Activated T-helper 1 cell treated with anti-CD3 and anti-CD28 coated beads, Interleukin-12 subunit alpha, Interleukin-12 subunit beta, Interleukin-2, Interleukin-4 antibody, amounts not matched to agents 30 ng/mL and 10 ng/mL and 1 ng/mL, durations not matched to agents 14 hours and 24 hours and 36 hours (primary cell): Measurements from ENCODE around the gene LRRC8A. TPM values are rescaled to one million over a fixed set of nuclear protein-coding genes. Genes with fewer than 3 reads are reported as not detected.
"Not testable (repeated sequence)": the region's sequence is repeated elsewhere in the genome, so short reads cannot be mapped to it uniquely, and the experiment has no call there.

Source experiments
- DNase-seq: peaks from one replicate; pipeline ENCODE4 v3.0.0; 2021; ENCODE audit warnings: low spot score
- H3K27ac Mint-ChIP-seq: one replicate; pipeline ENCODE4 v1.8.0; 2021; ENCODE audit warnings: mild to moderate bottlenecking, mixed read lengths
- H3K27me3 Mint-ChIP-seq: one replicate; pipeline ENCODE4 v1.8.0; 2022; ENCODE audit warnings: mild to moderate bottlenecking, moderate library complexity, mixed read lengths; ENCODE audit not compliant: insufficient read depth
- H3K36me3 Mint-ChIP-seq: one replicate; pipeline ENCODE4 v1.8.0; 2021; ENCODE audit warnings: low read depth, mixed read lengths
- H3K4me1 Mint-ChIP-seq: one replicate; pipeline ENCODE4 v1.8.0; 2021; ENCODE audit warnings: low read depth, mixed read lengths
- H3K4me3 Mint-ChIP-seq: one replicate; pipeline ENCODE4 v1.8.0; 2021; ENCODE audit warnings: mild to moderate bottlenecking, moderate library complexity, mixed read lengths
- H3K9me3 Mint-ChIP-seq: one replicate; pipeline ENCODE4 v1.8.0; 2021; ENCODE audit warnings: mixed read lengths
- intact Hi-C: fragments of 100-400 bp; cut with micrococcal nuclease; formaldehyde crosslinking; loops from one replicate; pipeline ENCODE4 v1.15.1; 2024
- total RNA-seq: library from RNA; stranded (reverse); gene quantifications from 2 replicates; pipeline ENCODE4 v1.2.3, GENCODE V29; 2022

The LRRC8A gene
- total RNA-seq, result 30.1 and 32.9 TPM in 2 replicates

- Mint-ChIP-seq H3K27ac (peak within 1 kb of the TSS; percentile 97), H3K4me1 (peaks cover 53% of the 10 kb centered on the region), H3K36me3 (peaks cover 24% of the 10 kb centered on the region), H3K9me3 (no peaks in the 10 kb centered on the region), H3K27me3 (peaks cover 2% of the 10 kb centered on the region), H3K4me3 (peak within 1 kb of the TSS; percentile 96)
- intact Hi-C loops, result loop anchor here (1.0 to 5.0 kb wide), 17 partner anchors 19 to 945 kb away; partner anchors contain the start of genes COQ4, DOLK, DOLPP1 and DPM2
- peak; percentile 99 for DNase-seq
Measured at GRCh38 chr9:128881884-128882676, at the start of gene LRRC8A, which contains the start of gene KYAT1. Gene LRRC8A (plus strand): TSS chr9:128882133. CDS start chr9:128907165, 25,032 bp downstream. Gene KYAT1 (minus strand): TSS chr9:128881950. CDS start chr9:128845405, 36,545 bp downstream.

DNA sequence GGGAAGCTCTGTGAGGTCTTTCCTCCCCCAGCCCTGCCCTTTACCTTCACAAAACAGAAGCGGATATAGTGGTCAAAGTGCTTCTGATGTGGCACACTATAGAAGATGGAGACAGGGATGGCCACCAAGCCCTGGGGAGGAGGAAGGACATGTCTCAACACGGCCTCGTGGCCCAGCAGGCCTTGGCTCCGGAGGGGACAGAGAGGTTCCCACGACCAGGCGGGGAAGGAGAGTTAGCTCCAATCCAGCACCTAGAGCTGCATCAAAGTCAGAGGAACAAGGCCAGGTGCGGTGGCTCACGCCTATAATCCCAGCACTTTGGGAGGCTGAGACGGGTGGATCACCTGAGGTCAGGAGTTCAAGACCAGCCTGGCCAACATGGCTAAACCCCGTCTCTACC lies 48.2 kb upstream of the LRRC8A start:
- intact Hi-C loops, result no loop called here
- no peaks in the 10 kb centered on the region for H3K27me3 Mint-ChIP-seq
- peaks cover 5% of the 10 kb centered on the region for H3K4me1 Mint-ChIP-seq
- H3K36me3 Mint-ChIP-seq, result peaks cover 7% of the 10 kb centered on the region
- no peaks in the 10 kb centered on the region for H3K9me3 Mint-ChIP-seq
- H3K4me3 Mint-ChIP-seq, result no peak overlapping the region
- no peak for DNase-seq
- no peak overlapping the region for H3K27ac Mint-ChIP-seq

DNA sequence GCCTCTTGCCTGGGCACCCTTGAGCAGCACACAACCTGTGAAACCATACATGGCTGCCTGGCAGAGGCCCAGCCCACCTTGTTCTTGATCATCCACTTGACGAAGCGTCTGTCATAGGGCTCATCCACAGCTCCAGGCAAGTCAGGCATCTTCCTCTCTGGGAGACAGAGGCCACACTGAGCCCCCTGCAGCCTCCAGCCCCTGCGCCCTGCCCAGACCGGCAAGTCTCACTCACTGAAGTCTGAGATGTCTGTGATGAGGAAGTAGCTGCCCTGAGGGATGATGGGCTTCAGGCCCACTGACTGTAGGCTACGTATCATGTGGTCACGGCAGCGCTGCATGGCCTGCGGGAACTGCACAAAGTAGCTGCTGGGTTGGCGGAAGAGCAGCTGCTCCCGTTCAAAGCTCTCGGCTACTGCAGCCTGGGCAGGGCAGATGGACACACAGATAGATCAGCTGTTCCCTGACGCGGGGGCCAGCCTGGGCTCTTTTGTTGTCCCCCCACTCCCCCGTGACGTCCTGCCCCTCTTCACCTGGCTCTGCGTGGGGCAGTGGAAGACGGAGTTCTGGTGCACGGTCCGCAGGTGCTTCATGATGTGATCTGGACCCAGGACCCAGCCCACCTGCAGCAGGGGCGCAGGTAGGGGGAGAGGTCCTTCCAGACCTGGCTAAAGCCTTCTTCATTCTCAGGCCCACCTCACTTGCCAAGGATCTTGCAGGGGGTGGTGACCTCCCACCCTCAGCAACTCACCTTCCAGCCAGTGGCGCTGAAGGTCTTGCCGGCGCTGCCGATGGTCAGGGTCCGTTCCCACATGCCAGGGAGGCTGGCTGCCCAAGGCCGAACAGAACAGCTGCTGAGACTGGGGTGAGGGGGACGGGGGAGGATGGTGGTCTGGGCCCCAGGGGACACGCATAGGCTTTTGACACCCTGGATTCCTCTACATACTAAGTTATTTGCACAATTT lies 46.4 kb upstream of the LRRC8A start:
- Mint-ChIP-seq H3K27me3 (no peaks in the 10 kb centered on the region), H3K4me1 (no peaks in the 10 kb centered on the region), H3K27ac (no peak overlapping the region), H3K36me3 (peaks cover 2% of the 10 kb centered on the region), H3K9me3 (no peaks in the 10 kb centered on the region), H3K4me3 (no peak overlapping the region)
- intact Hi-C loops, result no loop called here
- no peak for DNase-seq

GRCh38 chr9:128836509-128837145 lies 45.3 kb upstream of the LRRC8A start:
- H3K27ac Mint-ChIP-seq, result no peak overlapping the region
- no peaks in the 10 kb centered on the region for H3K27me3 Mint-ChIP-seq
- H3K9me3 Mint-ChIP-seq, result no peaks in the 10 kb centered on the region
- peaks cover 2% of the 10 kb centered on the region for H3K36me3 Mint-ChIP-seq
- intact Hi-C loops, result no loop called here
- no peak overlapping the region for H3K4me3 Mint-ChIP-seq
- DNase-seq, result no peak
- no peaks in the 10 kb centered on the region for H3K4me1 Mint-ChIP-seq

- H3K4me1 Mint-ChIP-seq, result no peaks in the 10 kb centered on the region
- intact Hi-C loops, result no loop called here
- no peak overlapping the region for H3K4me3 Mint-ChIP-seq
- no peaks in the 10 kb centered on the region for H3K9me3 Mint-ChIP-seq
- H3K27me3 Mint-ChIP-seq, result no peaks in the 10 kb centered on the region
- DNase-seq, result no peak
- peaks cover 2% of the 10 kb centered on the region for H3K36me3 Mint-ChIP-seq
- no peak overlapping the region for H3K27ac Mint-ChIP-seq
Measured at GRCh38 chr9:128838338-128838737, 43.6 kb upstream of the LRRC8A start.

DNA sequence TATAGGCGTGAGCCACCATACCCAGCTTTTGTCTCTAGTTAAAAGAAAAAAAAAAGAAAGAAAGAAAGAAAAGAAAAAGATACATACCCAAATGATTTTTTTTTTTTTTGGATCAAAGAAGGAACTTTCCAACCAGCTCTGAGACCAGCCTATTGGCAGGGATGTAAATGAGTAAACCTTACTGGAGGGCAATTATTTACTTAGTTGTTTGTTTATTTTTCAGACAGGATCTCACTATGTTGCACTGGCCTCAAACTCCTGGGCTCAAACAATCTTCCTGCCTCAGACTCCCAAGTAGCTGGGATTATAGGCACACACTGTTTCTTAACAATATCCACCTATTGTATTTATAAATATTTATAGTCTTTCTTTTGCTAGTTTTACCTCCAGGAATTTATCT lies 41.4 kb upstream of the LRRC8A start:
- Mint-ChIP-seq H3K4me3 (no peak overlapping the region), H3K36me3 (no peaks in the 10 kb centered on the region), H3K9me3 (no peaks in the 10 kb centered on the region), H3K27ac (no peak overlapping the region), H3K4me1 (no peaks in the 10 kb centered on the region), H3K27me3 (no peaks in the 10 kb centered on the region)
- intact Hi-C loops, result no loop called here
- no peak for DNase-seq

DNA sequence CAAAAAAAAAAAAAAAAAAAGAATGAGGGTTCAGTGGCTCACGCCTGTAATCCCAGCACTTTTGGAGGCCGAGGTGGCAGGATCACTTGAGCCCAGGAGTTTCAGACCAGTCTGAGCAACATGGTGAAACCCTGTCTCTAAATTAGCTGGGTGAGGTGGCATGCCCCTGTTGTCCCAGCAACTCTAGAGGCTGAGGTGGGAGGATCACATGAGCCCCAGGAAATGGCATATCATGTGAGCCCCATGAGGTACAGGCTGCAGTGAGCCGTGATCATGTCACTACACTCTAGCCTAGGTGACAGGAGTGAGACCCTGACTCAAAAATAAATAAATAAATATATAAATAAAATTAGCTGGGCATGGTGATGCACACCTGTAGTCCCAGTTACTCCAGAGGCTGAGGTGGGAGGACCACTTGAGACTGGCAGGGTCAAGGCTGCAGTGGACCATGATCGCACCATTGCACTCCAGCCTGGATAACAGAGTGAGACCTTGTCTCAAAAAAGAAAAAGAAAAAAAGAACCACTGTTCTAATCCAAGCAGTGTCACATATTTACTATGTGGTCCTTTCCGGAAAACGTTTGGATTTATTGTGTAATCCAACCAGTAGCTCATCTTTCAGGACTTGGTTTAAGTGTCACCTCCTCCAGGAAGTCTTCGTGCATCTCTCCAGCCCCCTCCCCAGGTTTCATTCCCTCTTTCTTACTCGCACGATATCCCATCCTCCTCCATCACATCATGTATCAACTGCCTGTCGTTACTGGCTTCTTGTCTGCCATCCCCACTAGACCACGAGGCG lies 40.0 kb upstream of the LRRC8A start:
- no peak for DNase-seq
- Mint-ChIP-seq H3K36me3 (no peaks in the 10 kb centered on the region), H3K4me3 (no peak overlapping the region), H3K4me1 (no peaks in the 10 kb centered on the region), H3K27me3 (no peaks in the 10 kb centered on the region), H3K9me3 (no peaks in the 10 kb centered on the region), H3K27ac (no peak overlapping the region)
- intact Hi-C loops, result no loop called here

DNA sequence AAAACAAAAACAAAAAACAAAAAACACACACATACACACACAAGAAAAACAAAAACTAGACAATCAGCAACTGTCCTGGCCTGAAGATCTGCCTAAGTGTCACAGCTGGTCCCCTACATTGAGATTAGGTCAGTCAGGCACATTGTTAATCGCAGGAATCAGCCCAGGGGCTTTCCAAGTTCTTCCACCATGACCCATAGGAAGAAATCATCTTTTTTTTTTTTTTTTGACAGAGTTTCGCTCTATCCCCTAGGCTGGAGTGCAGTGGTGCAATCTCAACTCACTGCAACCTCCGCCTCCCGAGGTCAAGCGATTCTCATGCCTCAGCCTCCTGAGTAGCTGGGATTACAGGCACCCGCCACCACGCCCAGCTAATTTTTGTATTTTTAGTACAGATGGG lies 38.8 kb upstream of the LRRC8A start:
- DNase-seq, H3K36me3 Mint-ChIP-seq, H3K4me1 Mint-ChIP-seq, H3K27ac Mint-ChIP-seq, H3K9me3 Mint-ChIP-seq, H3K4me3 Mint-ChIP-seq, H3K27me3 Mint-ChIP-seq, intact Hi-C loops: not testable (repeated sequence)

DNA sequence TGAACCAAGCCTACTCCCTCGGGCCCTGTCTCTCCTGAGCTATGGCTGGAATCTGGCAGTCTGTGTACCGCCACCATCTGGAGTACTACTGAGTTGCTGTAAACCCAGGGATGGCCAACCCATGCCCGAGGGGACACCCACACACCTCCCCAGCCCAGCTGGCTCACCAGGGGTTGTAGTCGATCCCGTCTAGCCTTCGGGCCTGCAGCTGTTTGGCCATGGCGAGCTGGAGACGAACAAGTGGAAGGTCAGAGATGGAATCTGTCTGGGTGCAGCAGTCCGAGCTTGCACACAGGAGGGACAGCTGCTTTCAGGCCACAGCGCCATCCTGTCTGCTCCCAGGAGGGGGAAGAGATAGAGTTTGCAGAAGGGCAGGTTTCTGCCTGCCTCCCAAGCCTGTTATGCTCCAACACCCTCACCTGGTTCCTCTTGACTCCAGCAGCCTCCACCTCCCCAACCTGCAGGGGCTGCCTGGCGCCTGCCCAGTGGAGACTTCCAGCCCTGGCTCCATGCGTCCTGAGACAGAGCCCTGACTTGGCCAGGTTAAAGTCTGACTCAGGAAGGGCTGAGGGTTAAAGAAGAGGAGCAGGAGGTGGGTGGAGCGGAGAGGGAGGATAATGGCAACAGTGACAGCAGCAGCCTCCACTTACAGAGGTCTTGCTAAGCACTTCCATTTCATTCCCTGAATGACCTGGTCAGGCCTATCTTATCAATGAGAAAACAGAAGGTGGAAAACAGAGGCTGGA lies 36.6 kb upstream of the LRRC8A start:
- no peak overlapping the region for H3K27ac Mint-ChIP-seq
- H3K9me3 Mint-ChIP-seq, result peaks cover 13% of the 10 kb centered on the region
- no peak overlapping the region for H3K4me3 Mint-ChIP-seq
- intact Hi-C loops, result no loop called here
- DNase-seq, result no peak
- H3K27me3 Mint-ChIP-seq, result no peaks in the 10 kb centered on the region
- peaks cover 3% of the 10 kb centered on the region for H3K36me3 Mint-ChIP-seq
- no peaks in the 10 kb centered on the region for H3K4me1 Mint-ChIP-seq

- Mint-ChIP-seq H3K4me1 (no peaks in the 10 kb centered on the region), H3K9me3 (peaks cover 25% of the 10 kb centered on the region), H3K27ac (no peak overlapping the region), H3K36me3 (peaks cover 11% of the 10 kb centered on the region), H3K27me3 (no peaks in the 10 kb centered on the region), H3K4me3 (no peak overlapping the region)
- intact Hi-C loops, result no loop called here
- DNase-seq, result no peak
Measured at GRCh38 chr9:128846680-128847030, 35.3 kb upstream of the LRRC8A start.

DNA sequence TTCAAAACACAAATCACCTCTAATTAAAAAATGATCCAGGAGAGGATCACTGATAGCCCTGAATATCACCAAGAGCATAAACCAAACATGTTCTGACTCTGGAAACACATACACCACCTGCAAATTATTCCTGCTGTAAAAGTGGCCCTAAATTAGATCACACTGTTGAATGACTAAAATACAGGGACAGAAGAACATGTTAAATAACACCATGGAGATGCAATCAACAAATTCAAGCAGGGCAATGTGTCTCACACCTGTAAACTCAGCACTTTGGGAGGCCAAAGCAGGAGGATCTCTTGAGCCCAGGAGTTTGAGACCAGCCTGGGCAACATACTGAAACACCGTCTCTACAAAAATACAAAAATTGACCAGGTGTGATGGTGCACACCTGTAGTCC lies 34.1 kb upstream of the LRRC8A start:
- H3K4me1 Mint-ChIP-seq, result no peaks in the 10 kb centered on the region
- H3K4me3 Mint-ChIP-seq, result no peak overlapping the region
- H3K27me3 Mint-ChIP-seq, result no peaks in the 10 kb centered on the region
- peaks cover 25% of the 10 kb centered on the region for H3K9me3 Mint-ChIP-seq
- no peak for DNase-seq
- peaks cover 11% of the 10 kb centered on the region for H3K36me3 Mint-ChIP-seq
- H3K27ac Mint-ChIP-seq, result no peak overlapping the region
- intact Hi-C loops, result no loop called here

GRCh38 chr9:128851024-128851423 lies 30.9 kb upstream of the LRRC8A start:
- not testable (repeated sequence) for H3K4me3 Mint-ChIP-seq

More at GRCh38 chr9:128851024-128851423, 30.9 kb upstream of the LRRC8A start:
- intact Hi-C loops, H3K27ac Mint-ChIP-seq, H3K4me1 Mint-ChIP-seq, DNase-seq, H3K27me3 Mint-ChIP-seq: not testable (repeated sequence)
- H3K36me3 Mint-ChIP-seq, result peaks cover 11% of the 10 kb centered on the region
- H3K9me3 Mint-ChIP-seq, result peaks cover 25% of the 10 kb centered on the region
